BLaER1 treated with 17β-estradiol and CSF1 and Interleukin-3, amounts not matched to agents 10 nM and 100 nM (cell line): ENCODE measurements around the gene BTBD9.

ENCODE experiments used
- H3K27ac ChIP-seq, 11 experiments: shearing (Covaris generic); formaldehyde crosslinking; 2 replicates each; pipeline ENCODE4 v1.8.1; 2022
- H3K27me3 ChIP-seq, 11 experiments: shearing (Covaris generic); formaldehyde crosslinking; 2 replicates each; pipeline ENCODE4 v1.8.1; 2022
- H3K36me3 ChIP-seq, 11 experiments: shearing (Covaris generic); formaldehyde crosslinking; 2 replicates each; pipeline ENCODE4 v1.8.1; 2022
- H3K4me1 ChIP-seq, 10 experiments: shearing (Covaris generic); formaldehyde crosslinking; 2 replicates each; pipeline ENCODE4 v1.8.1; 2022
- H3K4me2 ChIP-seq, 11 experiments: shearing (Covaris generic); formaldehyde crosslinking; 2 replicates each; pipeline ENCODE4 v1.8.1; 2022
- H3K4me3 ChIP-seq, 10 experiments: shearing (Covaris generic); formaldehyde crosslinking; 2 replicates each; pipeline ENCODE4 v1.8.1; 2022
- H3K9ac ChIP-seq, 11 experiments: shearing (Covaris generic); formaldehyde crosslinking; 2 replicates each; pipeline ENCODE4 v1.8.1; 2022
- H3K9me3 ChIP-seq, 11 experiments: shearing (Covaris generic); formaldehyde crosslinking; replicated peaks in 1 of 11; 2 replicates each; pipeline ENCODE4 v1.8.1; 2022
- H4K20me1 ChIP-seq, 11 experiments: shearing (Covaris generic); formaldehyde crosslinking; 2 replicates each; pipeline ENCODE4 v1.8.1; 2022
- Cebpa-rat ChIP-seq, 11 experiments: shearing (Covaris generic); IDR thresholded peaks; 2 replicates each; pipeline ENCODE4 v1.8.1; 2022

Gene BTBD9

GRCh38 chr6:38497546-38497945, 142.2 kb downstream of the BTBD9 start:
- H3K4me1 ChIP-seq = peaks cover 0 to 5% (median 0%) of the 10 kb centered on the region in 10 experiments; a peak in 3 of 20 replicates
- H3K4me3 ChIP-seq = no peak overlapping the region
- H3K27me3 ChIP-seq = no peaks in the 10 kb centered on the region
- H3K36me3 ChIP-seq = no peaks in the 10 kb centered on the region
- peaks cover 0 to 29% (median 0%) of the 10 kb centered on the region in 11 experiments; a peak in 4 of 22 replicates for H4K20me1 ChIP-seq
- H3K9ac ChIP-seq = no peak overlapping the region
- no peak overlapping the region for H3K4me2 ChIP-seq
- TF ChIP-seq Cebpa-rat (IDR thresholded peaks at IDR 0.05) = no peak
- H3K9me3 ChIP-seq = no peaks in the 10 kb centered on the region
- H3K27ac ChIP-seq = no peak overlapping the region

- no peak overlapping the region for H3K4me2 ChIP-seq
- TF ChIP-seq Cebpa-rat (IDR thresholded peaks at IDR 0.05) = no peak
- peaks cover 0 to 29% (median 0%) of the 10 kb centered on the region in 11 experiments; a peak in 4 of 22 replicates for H4K20me1 ChIP-seq
- no peak overlapping the region for H3K27ac ChIP-seq
- H3K4me3 ChIP-seq = no peak overlapping the region
- no peaks in the 10 kb centered on the region for H3K4me1 ChIP-seq
- no peaks in the 10 kb centered on the region for H3K9me3 ChIP-seq
- no peaks in the 10 kb centered on the region for H3K36me3 ChIP-seq
- H3K27me3 ChIP-seq = no peaks in the 10 kb centered on the region
- peak overlapping the region in 2 of 11 experiments; percentile 2 to 35; a peak in 1 of 22 replicates for H3K9ac ChIP-seq
Observed at GRCh38 chr6:38495922-38496635, 143.7 kb downstream of the BTBD9 start.

GRCh38 chr6:38495518-38495917, 144.2 kb downstream of the BTBD9 start:
- no peak overlapping the region for H3K4me3 ChIP-seq
- H3K4me1 ChIP-seq = no peaks in the 10 kb centered on the region
- H3K4me2 ChIP-seq = no peak overlapping the region
- no peak for TF ChIP-seq Cebpa-rat (IDR thresholded peaks at IDR 0.05)
- H3K9ac ChIP-seq = 0 out of 22 replicates have a peak overlapping the region, but pooled peaks of 1 of the 11 experiments have one; percentile 2
- no peak overlapping the region for H3K27ac ChIP-seq
- H3K36me3 ChIP-seq = no peaks in the 10 kb centered on the region
- H3K9me3 ChIP-seq = no peaks in the 10 kb centered on the region
- H4K20me1 ChIP-seq = peaks cover 0 to 29% (median 0%) of the 10 kb centered on the region in 11 experiments; a peak in 4 of 22 replicates
- no peaks in the 10 kb centered on the region for H3K27me3 ChIP-seq

- H3K27me3 ChIP-seq = no peaks in the 10 kb centered on the region
- H3K9ac ChIP-seq = no peak overlapping the region
- H3K4me1 ChIP-seq = no peaks in the 10 kb centered on the region
- TF ChIP-seq Cebpa-rat (IDR thresholded peaks at IDR 0.05) = no peak
- no peak overlapping the region for H3K4me3 ChIP-seq
- H3K36me3 ChIP-seq = no peaks in the 10 kb centered on the region
- no peak overlapping the region for H3K27ac ChIP-seq
- H3K4me2 ChIP-seq = no peak overlapping the region
- H4K20me1 ChIP-seq = peaks cover 0 to 29% (median 0%) of the 10 kb centered on the region in 11 experiments; a peak in 4 of 22 replicates
- H3K9me3 ChIP-seq = no peaks in the 10 kb centered on the region
Observed at GRCh38 chr6:38493931-38494547, 145.7 kb downstream of the BTBD9 start.

GRCh38 chr6:38492031-38492430, 147.7 kb downstream of the BTBD9 start:
- Histone ChIP-seq H3K4me2 (no peak overlapping the region), H3K36me3 (no peaks in the 10 kb centered on the region), H3K9me3 (no peaks in the 10 kb centered on the region), H3K4me3 (no peak overlapping the region), H3K27me3 (no peaks in the 10 kb centered on the region), H4K20me1 (peaks cover 0 to 25% (median 0%) of the 10 kb centered on the region in 11 experiments; a peak in 4 of 22 replicates), H3K27ac (no peak overlapping the region), H3K4me1 (no peaks in the 10 kb centered on the region), H3K9ac (no peak overlapping the region)
- no peak for TF ChIP-seq Cebpa-rat (IDR thresholded peaks at IDR 0.05)

GRCh38 chr6:38489951-38490350, 149.8 kb downstream of the BTBD9 start:
- no peak overlapping the region for H3K4me3 ChIP-seq
- TF ChIP-seq Cebpa-rat (IDR thresholded peaks at IDR 0.05) = no peak
- no peak overlapping the region for H3K4me2 ChIP-seq
- H3K27me3 ChIP-seq = no peaks in the 10 kb centered on the region
- 0 out of 22 replicates have a peak, but pooled peaks cover 0 to 8% (median 0%) of the 10 kb centered on the region in 11 experiments for H3K9me3 ChIP-seq
- H4K20me1 ChIP-seq = peaks cover 0 to 7% (median 0%) of the 10 kb centered on the region in 11 experiments; a peak in 3 of 22 replicates
- peaks cover 0 to 3% (median 0%) of the 10 kb centered on the region in 10 experiments; a peak in 2 of 20 replicates for H3K4me1 ChIP-seq
- no peaks in the 10 kb centered on the region for H3K36me3 ChIP-seq
- H3K9ac ChIP-seq = no peak overlapping the region
- H3K27ac ChIP-seq = no peak overlapping the region

- Histone ChIP-seq H4K20me1 (no peaks in the 10 kb centered on the region), H3K36me3 (no peaks in the 10 kb centered on the region), H3K27ac (no peak overlapping the region), H3K9me3 (0 out of 22 replicates have a peak, but pooled peaks cover 0 to 8% (median 0%) of the 10 kb centered on the region in 11 experiments), H3K4me2 (no peak overlapping the region), H3K4me1 (peaks cover 0 to 27% (median 6%) of the 10 kb centered on the region in 10 experiments; a peak in 10 of 20 replicates), H3K4me3 (no peak overlapping the region), H3K27me3 (no peaks in the 10 kb centered on the region), H3K9ac (no peak overlapping the region)
- no peak for TF ChIP-seq Cebpa-rat (IDR thresholded peaks at IDR 0.05)
Observed at GRCh38 chr6:38487423-38487822, 152.3 kb downstream of the BTBD9 start.

GRCh38 chr6:38485488-38485887, 154.2 kb downstream of the BTBD9 start:
- Histone ChIP-seq H3K4me3 (no peak overlapping the region), H3K36me3 (no peaks in the 10 kb centered on the region), H3K4me1 (peaks cover 0 to 41% (median 9%) of the 10 kb centered on the region in 10 experiments; a peak in 10 of 20 replicates), H4K20me1 (no peaks in the 10 kb centered on the region), H3K9ac (no peak overlapping the region), H3K27me3 (no peaks in the 10 kb centered on the region), H3K4me2 (no peak overlapping the region), H3K9me3 (0 out of 22 replicates have a peak, but pooled peaks cover 0 to 8% (median 0%) of the 10 kb centered on the region in 11 experiments), H3K27ac (no peak overlapping the region)
- no peak for TF ChIP-seq Cebpa-rat (IDR thresholded peaks at IDR 0.05)

- Histone ChIP-seq H3K9ac (no peak overlapping the region), H3K4me2 (peak overlapping the region in 3 of 11 experiments; percentile 60 to 73 (median 63); a peak in 4 of 22 replicates), H3K4me3 (no peak overlapping the region), H3K36me3 (no peaks in the 10 kb centered on the region), H4K20me1 (no peaks in the 10 kb centered on the region), H3K27me3 (no peaks in the 10 kb centered on the region), H3K27ac (peak overlapping the region in 1 of 11 experiments; percentile 47; a peak in 1 of 22 replicates), H3K4me1 (peaks cover 0 to 49% (median 9%) of the 10 kb centered on the region in 10 experiments; a peak in 10 of 20 replicates), H3K9me3 (0 out of 22 replicates have a peak, but pooled peaks cover 0 to 8% (median 0%) of the 10 kb centered on the region in 11 experiments)
- no peak for TF ChIP-seq Cebpa-rat (IDR thresholded peaks at IDR 0.05)
Observed at GRCh38 chr6:38484656-38485055, 155.1 kb downstream of the BTBD9 start.
